Right renal cortex interstitium (tissue), 3 donors: ENCODE measurements around the gene NHERF2. TPM values are rescaled to one million over a fixed set of nuclear protein-coding genes. Genes with fewer than 3 reads are reported as not detected.
A peak's percentile ranks its signal among the peaks of the same experiment; 100 is the strongest.

Source experiments
- DNase-seq, 3 donors: peaks; one replicate each; pipeline ENCODE4 v3.0.0-alpha.2; 2013; ENCODE audit warnings: low read depth in 3 of 3, low spot score in 2 of 3
- polyA plus RNA-seq, 3 donors: library from polyadenylated mRNA; unstranded; fragments of 120-200 nt; gene quantifications; one replicate each; pipeline ENCODE4 v1.2.1, GENCODE V29; 2013; ENCODE audit not compliant: insufficient read length in 3 of 3

The NHERF2 gene
- polyA plus RNA-seq, 3 donors: 82.6 to 106 (median 88.6) TPM

- no peak for DNase-seq
These were observed 36.2 kb upstream of the NHERF2 start for GRCh38 chr16:1990351-1991134.

DNA sequence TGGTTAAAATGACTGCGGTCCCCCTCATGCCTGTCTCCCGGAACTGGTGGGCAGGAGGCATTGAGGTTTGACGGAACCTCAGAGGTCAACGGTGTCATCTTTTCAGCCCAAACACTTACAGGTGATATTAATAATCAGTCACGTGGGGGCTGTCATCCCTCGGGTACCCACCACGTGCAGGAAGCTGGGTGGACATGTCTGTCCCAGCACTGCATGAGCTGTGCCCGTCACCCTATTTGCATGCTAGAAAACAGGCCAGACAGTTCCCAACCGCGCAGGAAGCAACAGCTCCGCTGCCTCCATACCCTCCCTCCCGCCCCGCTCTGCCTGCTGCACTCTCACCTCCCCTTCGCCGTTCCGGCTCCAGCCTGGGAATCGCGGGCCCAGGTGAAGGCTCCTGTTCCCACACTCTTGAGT lies 35.6 kb upstream of the NHERF2 start:
- no peak for DNase-seq

DNA sequence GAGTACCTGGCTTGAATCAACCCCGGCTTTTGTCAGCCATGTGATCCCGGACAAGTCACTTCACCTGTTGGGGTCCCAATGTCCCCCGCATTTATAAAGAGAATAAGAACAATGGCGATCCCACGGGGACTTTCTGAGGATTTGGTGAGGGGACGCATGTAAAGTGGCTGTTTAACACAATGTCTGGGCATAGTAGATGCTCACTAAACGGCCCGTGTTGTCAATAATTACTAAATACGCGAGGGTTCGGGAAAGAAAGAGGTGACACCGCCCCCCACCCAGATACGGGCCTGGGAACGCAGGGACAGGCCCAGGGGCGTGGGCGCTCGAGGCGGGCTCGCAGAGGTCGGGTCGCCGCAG lies 35.1 kb upstream of the NHERF2 start:
- no peak for DNase-seq

DNA sequence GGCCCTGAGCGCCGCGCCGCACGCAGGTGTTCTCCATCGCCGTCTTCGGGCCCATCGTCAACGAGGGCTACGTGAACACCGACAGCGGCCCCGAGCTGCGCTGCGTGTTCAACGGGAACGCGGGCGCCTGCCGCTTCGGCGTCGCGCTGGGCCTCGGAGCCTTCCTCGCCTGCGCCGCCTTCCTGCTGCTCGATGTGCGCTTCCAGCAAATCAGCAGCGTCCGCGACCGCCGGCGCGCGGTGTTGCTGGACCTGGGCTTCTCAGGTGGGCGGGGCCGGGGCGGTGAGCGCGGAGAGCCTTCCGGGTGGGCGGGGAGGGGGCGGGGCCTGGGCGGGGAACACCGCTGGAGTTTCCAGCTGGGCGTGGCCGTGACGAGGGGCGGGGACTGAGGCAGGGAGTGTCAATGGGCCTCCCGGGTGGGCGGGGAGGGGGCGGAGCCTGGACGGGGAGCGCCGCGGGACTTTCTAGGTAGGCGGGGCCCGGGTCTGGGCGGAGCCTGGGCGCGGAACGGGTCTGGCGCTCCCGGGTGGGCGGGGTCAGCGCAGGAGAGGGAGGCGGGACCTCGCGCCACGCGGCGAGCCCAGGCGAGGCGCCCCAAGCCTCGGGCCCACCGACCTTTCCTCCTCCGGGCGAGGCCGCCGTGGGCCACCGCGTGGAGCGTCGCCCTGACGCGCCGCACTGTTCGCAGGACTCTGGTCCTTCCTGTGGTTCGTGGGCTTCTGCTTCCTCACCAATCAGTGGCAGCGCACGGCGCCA lies 34.6 kb upstream of the NHERF2 start:
- peak in 1 of 3 donors; percentile 64 for DNase-seq

GRCh38 chr16:1992704-1993317 lies 33.9 kb upstream of the NHERF2 start:
- DNase-seq: no peak

- DNase-seq: no peak
These were observed 33.0 kb upstream of the NHERF2 start for GRCh38 chr16:1993731-1994131.

DNA sequence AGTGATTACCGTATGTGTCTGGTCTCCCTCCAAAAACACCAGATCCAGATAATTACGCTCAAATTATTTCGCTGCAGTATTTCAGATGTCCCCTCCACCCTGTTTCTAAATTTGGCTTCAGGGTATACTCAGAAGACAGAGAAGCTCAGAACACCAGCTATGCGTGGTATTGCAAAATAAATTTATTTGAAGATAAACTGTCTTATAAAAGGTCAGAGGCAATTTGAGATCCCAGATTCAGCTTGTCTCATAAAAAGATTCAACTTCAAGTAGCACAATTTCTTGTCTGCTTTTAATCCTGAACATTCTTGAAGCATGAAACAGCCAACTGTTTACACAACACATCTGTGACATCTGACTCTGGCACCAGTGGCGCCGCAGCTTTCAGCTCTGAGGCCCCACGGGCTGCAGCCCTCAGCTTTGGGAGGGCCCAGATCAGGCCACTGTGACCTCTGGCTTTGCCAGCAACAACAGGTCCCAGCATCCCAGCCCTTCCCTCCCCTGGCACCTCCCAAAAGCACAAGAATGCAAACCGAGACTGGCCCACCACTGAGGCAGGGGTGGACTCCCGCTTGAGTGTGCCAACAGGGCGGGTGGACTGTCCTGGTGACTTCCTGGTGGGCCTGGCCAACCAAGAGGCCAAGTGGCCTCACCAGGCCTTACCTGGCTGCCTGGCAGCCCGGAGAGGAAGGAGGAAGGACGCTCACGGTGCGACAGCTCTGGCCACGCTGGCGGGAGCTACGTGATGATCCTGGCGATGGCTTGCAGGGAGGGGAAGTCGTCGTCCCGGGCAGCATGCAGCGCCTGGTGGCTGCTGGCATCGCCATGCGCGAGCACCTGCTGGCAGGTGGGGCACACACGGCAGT lies 29.0 kb upstream of the NHERF2 start:
- no peak for DNase-seq

DNA sequence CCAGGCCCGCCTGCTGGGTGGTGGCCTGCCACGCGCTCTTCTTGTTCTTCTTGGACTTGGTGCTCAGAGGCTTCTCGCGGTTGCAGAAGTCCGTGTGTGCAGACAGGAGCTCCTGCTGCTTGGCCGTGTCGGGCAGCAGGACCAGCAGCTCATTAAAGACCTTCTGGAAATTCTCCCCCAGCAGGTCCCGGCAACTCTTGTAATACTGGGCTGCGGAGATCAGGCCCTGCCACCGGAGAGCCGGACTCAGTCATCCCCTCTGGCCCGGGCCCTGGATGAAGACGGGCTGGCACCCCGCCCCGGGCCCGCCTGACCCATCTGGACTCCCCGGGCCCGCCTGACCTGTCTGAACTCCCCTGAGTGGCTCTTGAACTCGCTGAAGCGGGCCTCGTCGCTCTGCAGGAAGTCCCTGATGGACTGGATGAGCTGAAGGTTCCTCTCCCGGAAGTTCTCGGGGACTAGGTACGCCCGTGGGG lies 28.3 kb upstream of the NHERF2 start:
- no peak for DNase-seq

GRCh38 chr16:1998852-1999801 lies 27.6 kb upstream of the NHERF2 start:
- DNase-seq: no peak

DNA sequence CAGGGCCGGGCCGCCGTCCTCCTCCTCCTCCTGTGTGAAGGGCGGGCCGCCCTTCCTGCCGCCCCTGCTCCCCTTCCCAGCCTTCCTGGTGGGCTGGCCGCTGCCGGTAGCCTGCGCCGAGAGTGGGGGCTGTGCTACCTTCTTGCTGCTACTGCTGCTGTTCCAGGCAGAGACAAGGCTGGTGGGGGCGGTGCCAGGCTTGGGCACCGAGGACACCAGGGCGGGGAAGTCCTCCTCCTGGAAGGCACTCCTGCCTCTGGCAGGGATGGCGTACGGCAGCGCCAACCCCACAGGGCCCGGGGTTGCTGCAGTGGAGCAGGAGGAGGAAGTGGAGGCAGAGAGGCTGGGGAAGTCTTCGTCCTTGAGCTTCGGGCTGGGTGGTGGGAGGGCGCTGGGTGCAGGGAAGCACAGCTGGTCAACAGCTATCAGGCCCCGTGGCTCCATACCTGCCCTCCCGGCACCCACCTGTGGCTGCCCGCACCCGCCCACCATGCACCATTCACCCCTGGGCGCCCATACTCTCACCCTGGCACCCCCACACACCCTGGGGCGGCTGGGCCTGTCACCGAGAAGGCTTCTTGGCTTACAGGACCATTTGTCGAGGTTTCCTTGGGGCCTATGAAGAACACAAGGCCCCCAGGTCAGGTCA lies 26.7 kb upstream of the NHERF2 start:
- DNase-seq: no peak

DNA sequence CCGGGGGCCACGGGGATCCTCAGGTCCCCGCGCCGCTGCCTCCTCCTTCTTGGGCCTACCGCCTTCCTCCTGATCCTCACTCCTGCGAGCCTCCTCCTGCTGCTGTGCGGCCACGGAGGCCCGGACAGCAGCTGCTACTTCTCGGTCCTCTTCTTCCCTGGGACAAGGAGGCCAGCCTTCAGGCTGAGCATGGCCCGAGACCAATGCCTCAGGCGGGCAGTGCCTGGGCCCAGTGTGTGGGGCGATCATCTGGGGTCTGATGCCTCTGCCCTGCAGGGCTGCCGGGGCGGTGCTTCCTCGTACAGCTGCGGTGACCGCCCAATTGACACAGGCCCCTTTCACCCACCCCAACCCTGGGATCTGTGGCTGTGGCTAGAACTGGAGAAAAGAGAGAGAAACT lies 25.7 kb upstream of the NHERF2 start:
- no peak for DNase-seq

GRCh38 chr16:2001456-2002355 lies 25.0 kb upstream of the NHERF2 start:
- DNase-seq: no peak

DNA sequence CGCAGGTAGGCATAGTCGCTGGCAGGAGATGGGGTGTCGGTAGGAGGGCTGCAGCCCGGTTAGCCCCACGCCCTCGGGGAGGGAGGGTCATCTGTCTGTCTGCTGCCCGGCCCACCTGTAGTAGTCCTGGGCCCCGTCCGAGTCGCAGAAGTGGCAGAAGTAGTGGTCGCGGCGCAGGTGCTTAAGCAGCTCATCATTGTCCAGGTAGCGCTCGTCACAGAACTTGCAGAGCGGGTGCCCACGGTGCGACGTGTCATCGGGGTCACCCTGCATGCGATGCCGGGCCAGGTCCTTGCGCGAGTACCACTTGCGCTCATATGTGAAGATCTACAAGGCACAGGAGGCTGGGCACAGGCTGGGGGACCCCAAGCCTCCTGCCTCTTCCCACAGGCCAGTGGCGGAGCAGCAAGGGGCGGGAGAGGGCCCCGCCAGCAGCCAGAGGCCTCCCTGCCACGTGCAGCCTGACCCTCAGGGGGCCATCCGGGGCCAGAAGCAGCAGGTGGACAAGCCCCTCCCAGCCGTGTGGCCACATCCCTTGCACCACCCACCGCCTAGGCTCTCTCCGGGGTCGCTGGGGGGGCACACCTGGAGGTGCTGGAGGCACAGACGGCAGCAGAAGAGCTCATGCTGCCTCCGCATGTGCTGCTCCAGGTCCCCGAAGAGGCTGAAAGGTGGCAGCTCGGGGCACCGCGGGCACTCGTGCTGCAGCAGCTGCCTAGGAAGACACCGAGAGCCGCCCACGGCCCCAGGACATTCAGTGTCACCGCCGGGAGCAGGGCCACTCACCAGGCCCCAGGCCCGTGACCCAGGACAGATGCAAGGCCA lies 24.1 kb upstream of the NHERF2 start:
- no peak for DNase-seq

DNA sequence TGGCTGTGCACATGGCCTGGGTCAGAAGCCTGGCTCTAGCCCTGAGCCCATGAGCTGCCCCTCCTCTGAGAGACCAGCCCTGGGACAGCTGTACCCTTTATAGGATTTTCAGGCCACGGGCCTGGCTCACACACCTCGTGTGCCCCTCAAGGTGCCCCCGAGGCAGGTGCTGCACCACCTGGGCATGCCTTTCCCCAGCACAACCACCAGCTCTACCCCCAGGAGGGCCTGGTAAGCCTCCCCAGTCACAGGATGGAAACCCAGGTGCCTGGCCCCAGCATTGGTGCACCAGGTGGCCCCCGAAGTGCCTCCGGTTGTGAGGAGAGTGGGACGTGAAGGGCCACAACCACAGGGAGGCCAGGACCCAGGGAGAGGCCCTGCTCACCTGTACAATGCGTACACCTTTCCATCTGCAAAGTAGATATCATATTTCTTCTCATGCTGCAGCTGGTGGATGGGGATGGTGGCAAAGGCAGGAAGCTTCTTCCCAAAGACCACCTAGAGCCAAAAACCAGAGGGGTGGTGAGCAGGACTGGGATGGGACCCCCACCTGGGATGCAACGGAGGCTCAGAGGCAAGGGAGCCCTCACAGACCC lies 23.4 kb upstream of the NHERF2 start:
- DNase-seq: no peak

DNA sequence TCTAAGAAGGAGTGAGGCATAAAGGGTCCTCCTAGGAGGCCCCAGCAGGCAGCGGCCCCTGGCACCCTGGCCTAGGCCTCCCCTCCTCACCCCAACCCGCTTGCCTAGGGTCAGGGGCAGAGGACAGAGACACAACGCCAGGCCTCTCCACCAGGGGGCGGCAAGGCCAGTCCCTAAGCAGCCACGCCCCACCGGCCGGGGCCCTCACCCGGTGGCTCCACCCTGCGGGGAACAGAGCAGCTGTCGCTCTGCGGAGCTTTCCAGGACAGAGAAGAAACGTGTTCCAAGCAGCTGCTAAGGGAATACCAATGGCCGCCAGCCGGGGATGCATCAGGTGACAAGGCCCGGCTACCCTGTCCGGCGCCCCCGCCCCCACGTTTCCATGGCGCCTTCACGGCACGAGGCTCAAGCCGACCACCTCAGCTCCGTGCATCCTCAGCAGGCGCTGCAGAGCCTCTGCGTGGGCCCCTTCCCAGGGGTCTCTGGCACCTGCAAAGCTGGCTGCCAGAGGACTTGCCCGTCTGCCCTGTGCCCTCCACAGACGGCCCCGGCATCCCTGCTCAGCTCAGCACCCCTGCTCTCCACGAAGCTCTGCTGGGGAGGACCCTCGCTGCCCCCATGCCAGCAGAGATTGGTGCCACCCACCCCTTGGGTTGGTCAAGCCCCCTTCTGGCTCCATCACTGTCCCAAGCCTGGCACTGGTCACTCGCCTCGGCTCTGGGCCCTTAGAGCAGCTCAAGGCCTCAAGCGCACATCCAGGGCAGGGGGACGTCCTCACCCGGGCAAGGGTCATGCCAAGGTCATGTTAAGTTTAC lies 22.7 kb upstream of the NHERF2 start:
- DNase-seq: peak in 1 of 3 donors; percentile 66
